ENCODE results near the gene HOXA2.
A peak's percentile ranks its signal among the peaks of the same experiment; 100 is the strongest.

The HOXA2 gene

GRCh38 chr7:27100694-27101170, 1.8 kb downstream of the HOXA2 start:
- DNase-seq (ENCODE audit: low read depth in 2 of 2, low spot score in 1 of 2) = no peak

DNA sequence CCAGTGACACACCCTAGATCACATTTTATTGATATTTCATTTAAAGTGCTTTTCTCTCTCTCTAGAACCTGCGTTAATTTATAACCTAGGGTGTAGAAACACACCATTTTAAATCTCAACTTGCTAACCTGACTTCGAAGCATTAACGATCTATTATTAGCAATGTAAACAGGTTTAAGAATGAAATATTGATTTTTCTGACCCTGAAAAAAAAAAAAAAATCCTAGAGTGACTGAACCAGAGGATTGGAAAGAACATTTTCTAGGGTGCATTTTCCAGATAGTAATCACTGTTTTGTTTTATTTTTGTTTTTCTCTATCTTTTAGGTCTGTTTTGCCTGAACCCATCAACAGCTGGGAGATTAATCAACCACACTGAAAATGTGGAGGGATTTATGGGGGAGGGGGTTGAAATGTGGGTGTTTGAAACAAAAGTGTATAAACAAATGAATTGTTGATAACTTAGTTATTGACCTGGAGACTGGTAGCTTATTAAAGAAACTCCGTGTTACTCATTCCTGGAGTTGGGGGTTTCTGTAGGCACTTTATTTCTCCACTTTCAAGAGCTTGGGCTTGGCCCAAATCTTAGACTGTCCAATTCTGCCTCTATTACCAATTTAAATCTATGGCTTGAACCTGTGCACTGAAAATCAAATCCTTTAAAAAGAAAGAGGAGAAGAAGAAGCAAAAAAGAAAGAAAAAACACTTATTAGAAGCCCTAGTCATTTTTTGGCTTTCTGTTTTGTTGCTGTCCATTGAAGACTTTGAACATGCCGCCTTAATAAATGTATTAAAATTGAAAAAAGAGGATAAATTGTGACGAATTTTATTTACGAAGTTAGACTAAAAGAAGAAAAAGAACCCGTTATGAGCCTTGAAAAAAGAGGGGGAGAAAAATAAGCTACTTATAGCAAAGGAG, 2.8 kb downstream of the HOXA2 start:
- no peak for DNase-seq (ENCODE audit: low read depth in 2 of 2, low spot score in 1 of 2)

GRCh38 chr7:27098578-27099451, 3.7 kb downstream of the HOXA2 start:
- DNase-seq (ENCODE audit: low read depth in 2 of 2, low spot score in 1 of 2) = no peak

- no peak for DNase-seq (ENCODE audit: low read depth in 2 of 2, low spot score in 1 of 2)
Observed at GRCh38 chr7:27097686-27098577, 4.6 kb downstream of the HOXA2 start.

DNA sequence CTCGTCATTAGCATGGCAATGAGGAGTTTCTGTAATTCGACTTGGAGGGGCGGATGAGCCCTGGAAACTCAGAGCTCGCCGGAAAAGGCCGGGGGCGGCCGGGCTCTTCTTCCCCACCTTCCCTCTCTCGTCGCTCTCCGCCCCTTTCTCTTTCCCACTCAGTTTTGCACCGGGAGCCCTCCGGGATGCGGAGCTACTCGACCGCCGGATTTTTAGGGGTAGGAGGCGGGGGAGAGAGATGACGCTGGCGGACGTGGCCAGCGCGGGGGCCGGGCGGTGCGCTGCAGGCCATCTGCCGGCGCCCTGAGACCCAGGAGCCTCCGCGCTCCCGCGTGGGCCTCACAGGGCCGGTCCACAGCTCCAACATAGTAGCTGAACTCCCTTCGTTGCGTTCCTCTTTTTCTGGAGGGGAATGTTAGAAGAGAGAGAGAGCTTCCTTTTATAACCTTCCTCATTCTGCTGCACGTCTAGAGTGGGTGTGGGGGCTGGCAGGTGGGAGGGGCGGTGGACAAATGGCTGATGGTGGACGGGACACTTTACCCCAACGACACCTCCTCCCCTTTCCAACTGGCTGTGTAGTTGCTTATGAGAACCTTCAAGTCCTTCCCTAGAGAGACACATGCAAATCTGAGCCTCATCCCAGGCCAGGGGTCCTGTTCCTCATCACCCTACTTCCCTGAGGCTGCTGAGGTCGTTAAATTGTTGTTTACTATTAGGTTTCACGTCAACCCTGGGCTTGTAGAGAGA, 5.5 kb downstream of the HOXA2 start:
- no peak for DNase-seq (ENCODE audit: low read depth in 2 of 2, low spot score in 1 of 2)

DNA sequence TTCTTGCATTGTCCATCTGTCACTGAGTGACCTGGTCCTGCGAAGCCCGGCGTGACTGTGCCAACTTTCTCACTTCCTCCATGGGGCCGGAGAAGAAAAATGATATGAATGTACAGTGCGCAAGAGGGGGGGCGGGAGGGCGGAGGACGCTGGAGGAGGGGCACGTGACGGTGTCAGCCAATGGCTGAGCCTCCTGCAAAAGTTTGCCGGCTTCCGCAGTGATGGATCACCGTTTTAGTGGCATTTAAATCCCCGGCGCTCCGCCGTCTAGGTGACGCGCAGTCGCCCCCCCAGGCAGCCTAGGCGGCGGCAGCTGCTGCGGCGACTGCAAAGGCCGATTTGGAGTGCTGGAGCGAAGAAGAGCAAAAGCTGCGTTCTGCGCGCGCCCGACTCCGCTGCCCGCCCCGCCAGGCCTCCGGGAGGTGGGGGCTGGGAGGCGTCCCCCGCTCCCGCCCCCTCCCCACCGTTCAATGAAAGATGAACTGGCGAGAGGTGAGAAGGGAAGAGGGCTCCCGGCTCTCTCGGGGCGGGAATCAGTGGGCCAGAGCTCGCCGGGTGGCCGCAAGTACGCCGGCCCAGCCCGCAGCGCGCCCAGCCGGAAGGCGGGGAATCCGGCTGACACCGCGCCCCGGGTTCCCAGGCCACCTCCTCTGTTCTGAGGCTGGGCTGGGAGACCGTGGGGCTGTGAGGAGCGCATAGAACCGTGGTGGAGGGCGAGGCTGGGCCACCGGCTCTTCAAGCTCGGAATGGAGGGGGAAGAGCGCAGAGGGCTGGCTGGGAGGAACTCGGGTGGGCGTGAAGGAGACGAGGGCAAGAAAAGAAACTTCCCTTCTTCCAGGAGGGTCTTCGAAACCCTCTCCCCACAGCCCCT, 6.4 kb downstream of the HOXA2 start, which contains the start of gene HOXA1:
HOXA1 (minus strand) TSS at position 104 of the 871 bp plus-strand sequence; CDS start at position 16, 88 bp downstream.
- peak; percentile 50 to 63 for DNase-seq (ENCODE audit: low read depth in 2 of 2, low spot score in 1 of 2)

DNA sequence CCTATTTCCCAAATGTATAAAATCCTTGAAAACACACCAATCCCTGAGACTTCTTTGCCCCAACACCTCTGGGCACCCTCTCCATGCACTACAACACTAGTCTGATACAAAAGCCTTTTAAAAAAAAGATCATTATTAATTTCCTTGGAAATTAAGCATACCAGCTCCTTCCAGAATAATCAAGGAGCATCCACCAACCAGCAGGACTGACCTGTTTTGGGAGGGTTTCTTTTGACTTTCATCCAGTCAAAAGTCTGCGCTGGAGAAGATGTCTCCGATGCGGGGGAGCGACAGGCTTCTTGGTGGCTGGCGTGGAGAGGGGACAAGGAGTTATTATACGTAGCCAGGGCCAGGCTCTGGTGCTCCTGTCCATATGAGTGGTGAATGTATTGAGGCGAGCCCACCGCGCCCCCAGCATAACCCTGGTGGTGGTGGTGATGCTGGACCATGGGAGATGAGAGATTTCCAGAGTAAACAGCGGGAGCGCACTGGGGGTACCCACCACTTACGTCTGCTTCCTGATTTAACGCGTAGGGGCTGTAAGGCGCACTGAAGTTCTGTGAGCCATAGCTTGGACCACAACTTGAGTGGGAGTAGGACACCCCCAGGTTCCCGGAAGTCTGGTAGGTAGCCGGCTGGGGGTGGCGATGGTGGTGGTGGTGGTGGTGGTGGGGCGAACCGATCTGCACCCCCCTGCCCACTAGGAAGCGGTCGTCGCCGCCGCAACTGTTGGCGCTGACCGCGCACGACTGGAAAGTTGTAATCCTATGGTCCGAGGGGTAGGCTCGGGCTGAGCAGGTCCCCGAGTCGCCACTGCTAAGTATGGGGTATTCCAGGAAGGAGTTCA, 7.2 kb downstream of the HOXA2 start:
- no peak for DNase-seq (ENCODE audit: low read depth in 2 of 2, low spot score in 1 of 2)

DNA sequence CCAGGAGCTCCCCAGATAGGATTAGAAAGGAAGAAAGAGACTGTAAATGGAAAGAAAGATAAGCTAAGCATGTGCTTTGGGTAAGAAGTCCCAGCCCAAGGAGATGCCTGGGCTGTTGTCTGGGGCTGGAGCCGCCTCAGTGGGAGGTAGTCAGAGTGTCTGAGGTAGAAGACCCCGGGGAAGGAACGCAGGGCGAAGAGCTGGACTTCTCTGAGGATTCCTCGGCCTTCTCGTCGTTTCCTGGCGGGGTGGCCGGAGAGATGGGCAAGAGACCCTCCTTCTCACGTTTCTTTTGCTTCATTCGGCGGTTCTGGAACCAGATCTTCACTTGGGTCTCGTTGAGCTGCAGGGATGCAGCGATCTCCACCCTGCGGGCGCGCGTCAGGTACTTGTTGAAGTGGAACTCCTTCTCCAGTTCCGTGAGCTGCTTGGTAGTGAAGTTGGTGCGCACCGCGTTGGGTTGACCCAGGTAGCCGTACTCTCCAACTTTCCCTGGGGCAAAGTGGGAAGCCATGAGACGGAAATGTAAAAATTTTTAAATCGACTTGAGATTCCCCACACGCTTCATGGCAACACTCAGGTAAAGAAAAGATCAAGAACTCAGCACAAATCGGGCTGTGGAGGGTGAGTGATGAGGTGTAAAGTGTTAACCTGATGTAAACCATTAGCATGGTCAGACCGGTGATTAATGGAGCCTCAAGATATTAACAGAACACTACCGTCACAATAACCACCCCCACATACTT, 8.0 kb downstream of the HOXA2 start:
- DNase-seq (ENCODE audit: low read depth in 2 of 2, low spot score in 1 of 2) = no peak

- DNase-seq (ENCODE audit: low read depth in 2 of 2, low spot score in 1 of 2) = no peak
Observed at GRCh38 chr7:27093184-27093895, 9.1 kb downstream of the HOXA2 start.

DNA sequence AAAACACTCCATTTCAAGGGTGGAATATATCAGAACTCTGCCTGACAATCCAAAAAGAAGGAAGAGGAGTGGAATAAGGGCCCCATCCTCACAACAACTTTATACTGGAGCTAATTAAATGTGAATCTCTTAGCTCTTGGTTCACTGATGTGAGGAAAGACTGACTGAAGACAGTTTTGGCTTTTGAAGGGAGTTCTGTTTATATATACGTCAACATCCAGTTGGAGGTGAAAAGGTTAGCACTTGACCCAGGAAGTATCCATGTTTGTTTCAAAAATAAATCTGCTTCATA, 9.7 kb downstream of the HOXA2 start:
- DNase-seq (ENCODE audit: low read depth in 2 of 2, low spot score in 1 of 2) = no peak

DNA sequence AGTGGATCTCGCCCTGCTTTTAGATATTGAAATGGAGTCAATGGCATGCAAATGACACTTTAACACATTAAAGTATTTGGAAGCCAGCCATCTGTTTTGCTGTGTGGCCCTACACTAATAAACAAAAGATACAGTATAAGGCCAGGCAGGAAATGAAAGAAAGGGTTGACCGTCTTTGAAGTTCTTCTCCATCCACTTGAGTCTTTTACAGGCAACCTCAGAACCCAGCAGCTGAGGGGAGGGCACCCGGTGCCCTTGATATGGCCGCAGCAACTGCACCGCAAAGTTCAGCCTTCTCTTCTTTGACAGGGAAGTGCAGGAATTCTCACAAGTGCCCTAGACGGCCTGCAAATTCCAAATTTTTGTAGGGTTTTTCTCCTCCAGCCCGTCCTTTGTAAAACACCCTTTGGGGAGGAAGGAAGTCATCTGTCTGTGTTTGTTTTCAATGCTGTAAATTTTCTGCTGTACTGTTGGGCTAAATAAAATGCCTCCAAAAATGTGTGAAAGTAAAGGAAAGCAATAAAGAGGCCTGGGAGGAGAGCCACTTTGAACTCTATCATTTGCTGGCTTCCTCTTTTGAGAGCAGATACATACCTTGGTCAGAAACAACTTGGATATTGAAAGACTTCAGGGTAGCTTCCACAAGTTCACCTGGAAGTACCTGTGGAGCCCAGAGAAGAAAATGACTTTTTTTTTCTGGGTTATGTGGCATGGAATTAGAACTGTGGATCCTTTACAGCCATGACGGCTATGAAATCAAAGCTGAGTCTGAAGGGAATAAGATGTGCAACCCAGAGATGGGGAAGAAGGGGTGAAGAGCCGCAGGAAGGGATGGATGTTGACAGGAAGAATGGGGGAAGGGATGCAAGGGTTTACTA, 10.3 kb downstream of the HOXA2 start:
- DNase-seq (ENCODE audit: low read depth in 2 of 2, low spot score in 1 of 2) = no peak

DNA sequence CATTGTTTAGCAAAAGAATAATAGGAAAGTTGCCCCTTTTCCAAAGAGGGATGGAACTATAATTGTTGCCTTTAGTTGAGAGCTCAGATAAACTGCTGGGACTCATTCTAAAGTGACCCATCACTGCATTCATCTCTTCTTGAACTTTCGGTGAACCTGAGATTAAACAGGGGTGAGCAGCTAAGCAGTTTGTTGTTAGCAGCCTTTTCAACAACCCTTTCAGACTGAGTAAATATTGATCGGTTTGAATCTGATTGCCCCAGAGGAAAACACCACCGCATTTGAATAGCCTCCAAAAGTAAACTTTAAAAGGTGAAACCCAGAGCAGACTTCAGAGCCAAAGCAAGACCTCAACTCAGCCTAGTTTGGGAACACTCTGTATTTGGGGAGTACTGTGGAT, 11.4 kb downstream of the HOXA2 start:
- no peak for DNase-seq (ENCODE audit: low read depth in 2 of 2, low spot score in 1 of 2)

DNA sequence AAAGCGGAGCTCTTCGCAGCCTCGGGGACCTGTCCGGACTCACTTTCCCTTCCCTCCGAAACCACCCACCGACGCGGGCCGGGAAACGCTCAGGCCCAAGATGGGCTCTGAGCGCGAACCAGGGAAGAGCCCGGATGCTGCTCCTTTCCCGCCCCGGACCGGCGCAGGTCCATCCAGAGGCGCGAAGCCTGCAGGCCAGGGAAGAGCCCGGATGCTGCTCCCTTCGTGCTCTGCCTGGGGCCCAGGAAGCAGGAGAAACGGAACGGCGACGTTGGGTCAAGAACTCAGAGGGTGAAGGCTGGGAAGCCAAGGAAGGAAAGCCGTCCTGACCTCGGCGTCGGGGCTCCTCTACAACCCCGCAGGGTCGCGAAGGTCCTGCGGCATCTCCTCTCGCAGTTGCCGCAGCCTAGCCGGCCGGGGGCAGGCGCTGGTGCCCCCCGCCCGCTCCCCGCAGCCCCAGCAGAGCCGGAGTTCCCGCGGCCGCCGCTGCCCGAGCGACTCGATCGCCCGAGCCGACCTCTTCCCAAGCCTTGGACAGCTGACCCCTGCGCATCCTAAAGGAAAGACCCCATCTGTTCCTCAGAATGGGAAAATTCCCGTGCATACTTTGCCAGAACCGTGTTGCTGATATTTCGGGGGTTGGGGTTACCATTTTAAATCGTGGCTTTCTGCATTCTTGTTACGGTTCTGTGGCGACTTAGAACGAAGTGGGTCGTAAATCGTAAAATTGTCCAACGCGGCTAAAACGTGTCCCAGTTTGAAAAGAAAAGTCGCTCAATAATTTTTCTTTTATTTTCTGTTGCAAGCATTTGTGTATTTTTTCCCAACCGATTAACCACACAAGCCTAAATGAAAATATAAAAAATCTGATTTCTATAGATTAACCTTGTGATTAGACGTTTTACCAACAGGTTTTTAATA, 14.2 kb downstream of the HOXA2 start:
- no peak for DNase-seq (ENCODE audit: low read depth in 2 of 2, low spot score in 1 of 2)

DNA sequence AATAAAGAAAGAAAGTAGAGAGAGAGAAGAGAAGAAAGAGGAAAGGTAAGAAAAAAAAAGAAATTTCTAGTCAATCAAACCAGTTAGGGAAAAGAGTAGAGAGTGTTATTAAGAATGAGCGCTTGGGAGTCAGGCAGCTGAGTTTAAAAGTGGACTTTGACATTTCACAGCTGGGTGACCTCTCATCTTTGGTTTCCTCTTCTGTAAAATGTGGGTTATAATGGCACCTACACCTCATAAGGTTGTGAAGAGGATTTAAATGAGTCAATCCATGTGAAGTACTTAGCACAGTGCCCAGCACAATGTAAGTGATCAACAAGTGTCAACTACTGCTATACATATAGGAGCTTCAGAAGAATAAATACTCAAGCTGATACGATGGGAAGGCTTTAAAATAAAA, 18.8 kb downstream of the HOXA2 start:
- DNase-seq (ENCODE audit: low read depth in 2 of 2, low spot score in 1 of 2) = no peak

DNA sequence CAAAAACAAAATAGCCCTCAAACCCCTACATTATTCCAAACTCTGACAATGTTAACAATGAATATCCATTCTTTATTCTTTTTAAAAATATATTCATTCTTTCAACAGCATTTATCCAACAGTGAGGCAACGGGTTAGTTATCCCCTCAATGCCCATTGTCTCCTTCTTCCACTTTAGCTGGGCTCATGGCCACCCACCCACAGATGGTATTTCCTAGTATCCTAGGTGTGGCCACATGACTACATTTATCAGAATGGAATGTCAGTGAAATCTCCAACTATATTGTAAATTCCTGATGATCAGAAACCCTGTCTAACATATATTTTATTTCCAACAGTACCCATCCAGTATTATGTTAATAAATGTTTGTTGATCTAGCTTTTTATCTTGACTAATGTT, 20.3 kb downstream of the HOXA2 start:
- DNase-seq (ENCODE audit: low read depth in 2 of 2, low spot score in 1 of 2) = no peak

Measured in stimulated activated CD8-positive, alpha-beta memory T cell treated with anti-CD3 and anti-CD28 coated beads, Interleukin-4, amount 100 ng/mL, for 4 hours (primary cell).